ENCODE results near the gene GPX6.
"Not testable (repeated sequence)": the region's sequence is repeated elsewhere in the genome, so short reads cannot be mapped to it uniquely, and the experiment has no call there.

The GPX6 gene

DNA sequence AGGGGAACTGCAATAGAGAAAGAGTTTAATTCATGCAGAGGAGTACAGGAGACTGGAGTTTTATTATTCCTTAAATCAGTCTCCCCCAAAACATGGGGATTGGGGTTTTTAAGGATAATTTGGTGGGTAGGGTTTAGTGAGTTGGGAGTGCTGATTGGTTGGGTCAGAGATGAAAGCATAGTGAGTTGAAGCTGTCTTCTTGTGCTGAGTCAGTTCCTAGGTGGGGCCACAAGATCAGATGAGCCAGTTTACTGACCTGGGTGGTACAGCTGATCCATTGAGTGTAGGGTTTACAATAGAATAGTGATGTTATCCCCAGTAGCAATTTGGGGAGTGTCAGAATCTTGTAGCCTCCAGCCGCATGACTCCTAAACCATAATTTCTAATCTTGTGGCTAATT, 29.1 kb downstream of the GPX6 start:
- in situ Hi-C loops (cut with MboI; ENCODE audit: low sequenced_read_pairs): no loop called here

DNA sequence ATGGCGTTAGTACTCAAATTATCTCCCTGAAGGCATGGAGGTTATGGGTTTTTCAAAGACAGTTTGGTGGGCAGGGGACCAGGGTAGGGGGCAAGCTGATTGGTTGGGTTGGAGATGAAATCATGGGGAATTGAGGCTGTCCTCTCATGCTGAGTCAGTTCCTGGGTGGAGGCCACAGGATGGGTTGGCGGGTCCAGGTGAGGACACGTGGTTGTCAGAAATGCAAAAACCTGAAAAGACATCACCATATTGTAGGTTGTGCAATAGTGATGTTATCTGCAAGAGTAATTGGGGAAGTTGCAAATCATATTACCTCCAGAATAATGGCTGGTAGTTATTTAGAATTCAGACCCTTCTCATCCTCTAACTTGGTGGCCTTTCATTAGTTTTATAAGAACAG, 30.1 kb downstream of the GPX6 start:
- in situ Hi-C loops (cut with MboI; ENCODE audit: low sequenced_read_pairs): no loop called here

- in situ Hi-C loops (cut with MboI; ENCODE audit: low sequenced_read_pairs): no loop called here
These were observed 35.2 kb downstream of the GPX6 start for GRCh38 chr6:28480253-28480932.

DNA sequence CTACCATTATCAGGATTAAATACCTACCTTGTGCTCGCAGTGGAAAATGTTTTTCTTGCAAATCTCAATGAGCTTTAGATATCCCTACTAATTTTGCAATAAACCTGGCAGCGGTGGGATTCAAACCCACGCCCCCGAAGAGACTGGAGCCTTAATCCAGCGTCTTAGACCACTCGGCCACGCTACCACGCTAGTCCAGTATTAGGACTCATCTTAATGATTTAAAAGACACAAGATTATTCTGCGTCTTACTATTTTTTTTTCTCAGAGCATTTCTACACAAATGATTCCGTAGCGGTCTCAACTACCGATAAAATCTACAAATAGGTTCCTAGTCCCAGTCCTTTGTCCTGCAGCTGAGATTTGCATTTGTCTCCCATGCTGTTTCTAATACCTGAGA, 37.1 kb downstream of the GPX6 start:
- in situ Hi-C loops (cut with MboI; ENCODE audit: low sequenced_read_pairs): no loop called here

DNA sequence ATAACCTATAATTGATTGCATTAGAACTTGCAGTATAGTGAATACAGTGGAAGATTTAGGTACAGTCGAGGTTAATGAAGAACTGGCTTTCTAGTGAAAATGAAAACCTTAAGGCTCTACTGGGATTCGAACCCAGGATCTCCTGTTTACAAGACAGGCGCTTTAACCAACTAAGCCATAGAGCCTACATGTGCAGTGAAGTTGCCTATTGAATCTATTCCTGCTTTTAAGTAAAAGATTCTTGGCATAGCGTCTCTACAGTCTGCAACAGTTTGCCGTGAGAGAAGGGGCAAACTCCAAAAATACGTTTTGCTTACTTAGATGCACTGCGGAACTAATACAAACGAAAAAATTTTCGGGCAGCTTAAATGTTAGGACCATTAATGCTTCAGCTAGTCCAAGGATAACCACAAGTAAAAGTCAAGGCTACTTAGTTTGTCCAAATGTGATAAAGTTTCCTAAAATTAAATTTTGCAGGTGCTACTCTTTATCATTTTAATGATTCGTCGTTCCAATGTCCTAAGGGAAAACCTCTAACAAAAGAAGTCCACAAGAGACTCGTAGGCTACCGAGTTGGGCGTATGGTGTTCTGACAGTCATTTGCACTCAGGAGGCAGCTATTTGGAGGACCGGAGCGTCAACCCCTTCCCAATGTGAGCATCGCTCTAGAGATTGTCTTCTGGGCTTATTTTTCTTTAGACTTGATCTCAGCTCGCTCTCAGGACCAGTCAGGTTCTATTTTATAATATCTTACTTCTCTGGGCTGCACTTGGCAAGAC, 41.0 kb downstream of the GPX6 start:
- in situ Hi-C loops (cut with MboI; ENCODE audit: low sequenced_read_pairs): no loop called here

DNA sequence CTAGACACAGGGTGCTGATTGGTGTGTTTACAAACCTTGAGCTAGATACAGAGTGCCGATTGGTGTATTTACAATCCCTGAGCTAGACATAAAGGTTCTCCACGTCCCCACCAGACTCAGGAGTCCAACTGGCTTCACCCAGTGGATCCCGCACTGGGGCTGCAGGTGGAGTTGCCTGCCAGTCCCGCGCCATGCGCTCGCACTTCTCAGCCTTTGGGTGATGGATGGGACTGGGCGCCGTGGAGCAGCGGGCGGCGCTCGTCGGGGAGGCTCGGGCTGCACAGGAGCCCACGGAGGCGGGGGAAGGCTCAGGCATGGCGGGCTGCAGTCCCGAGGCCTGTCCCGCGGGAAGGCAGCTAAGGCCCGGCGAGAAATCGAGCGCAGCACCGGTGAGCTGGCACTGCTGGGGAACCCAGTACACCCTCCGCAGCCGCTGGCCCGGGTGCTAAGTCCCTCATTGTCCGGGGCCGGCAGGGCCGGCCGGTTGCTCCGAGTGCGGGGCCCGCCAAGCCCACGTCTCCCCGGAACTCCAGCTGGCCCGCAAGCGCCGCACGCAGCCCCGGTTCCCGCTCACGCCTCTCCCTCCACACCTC, 46.3 kb downstream of the GPX6 start:
- in situ Hi-C loops (cut with MboI; ENCODE audit: low sequenced_read_pairs): not testable (repeated sequence)

DNA sequence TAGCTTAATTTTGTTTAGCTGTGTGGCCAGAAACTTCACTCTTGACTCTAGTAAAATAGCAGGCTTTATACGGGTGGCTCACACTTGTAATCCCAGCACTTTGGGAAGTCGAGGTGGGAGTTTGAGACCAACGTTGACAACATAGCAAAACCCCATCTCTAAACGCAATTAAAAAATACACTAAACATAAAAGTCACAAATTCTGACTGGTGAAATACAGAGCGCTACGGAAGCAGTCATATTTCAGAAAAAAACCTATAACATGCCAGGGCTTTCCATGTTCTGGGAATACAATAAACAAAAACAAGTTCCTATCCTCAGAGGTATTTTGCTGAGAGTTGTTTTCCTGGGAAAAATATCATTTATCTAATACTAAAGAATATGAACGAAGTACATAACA, 47.5 kb downstream of the GPX6 start:
- in situ Hi-C loops (cut with MboI; ENCODE audit: low sequenced_read_pairs): no loop called here

DNA sequence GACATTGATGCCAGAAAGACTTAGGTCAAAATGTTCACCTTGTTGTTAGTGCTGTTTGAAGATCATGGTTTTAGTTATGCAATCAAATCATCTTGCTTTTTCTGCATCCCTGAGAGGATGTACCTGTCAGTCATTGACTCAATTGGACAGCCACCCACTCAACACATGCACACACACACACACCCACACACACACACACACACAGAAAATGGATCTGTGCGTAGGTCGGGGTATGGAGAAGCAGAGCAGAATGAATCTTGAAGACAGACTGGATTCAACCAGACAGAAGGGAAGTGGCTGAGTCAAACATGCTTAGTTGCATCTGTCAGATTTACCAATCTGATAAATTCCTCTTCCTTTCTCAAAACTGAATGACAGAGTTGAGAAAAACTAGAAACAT, 53.2 kb downstream of the GPX6 start:
- in situ Hi-C loops (cut with MboI; ENCODE audit: low sequenced_read_pairs): no loop called here

DNA sequence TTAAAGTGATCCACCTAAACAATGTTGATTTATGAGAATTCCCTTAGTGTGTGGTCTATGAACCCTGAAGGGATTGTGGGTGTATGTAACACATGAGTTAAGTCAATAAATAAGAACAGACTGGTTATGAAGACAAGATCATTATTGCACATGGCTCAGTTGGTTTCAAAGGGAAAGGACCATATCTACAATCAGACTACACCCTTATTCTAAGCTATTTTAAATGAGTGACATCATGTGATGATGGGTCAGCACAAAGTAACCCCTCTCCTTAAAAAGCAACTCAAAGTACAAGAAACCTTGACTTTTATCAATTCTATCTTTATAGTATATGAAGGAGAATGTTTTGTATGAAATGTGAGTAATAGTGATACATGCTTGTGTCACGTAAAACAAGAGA, 57.0 kb downstream of the GPX6 start:
- in situ Hi-C loops (cut with MboI; ENCODE audit: low sequenced_read_pairs): no loop called here

Data from hTERT RPE-1 (cell line).